Measurements from ENCODE around the gene NR2F6. TPM values are rescaled to one million over a fixed set of nuclear protein-coding genes. Genes with fewer than 3 reads are reported as not detected.
A peak's percentile ranks its signal among the peaks of the same experiment; 100 is the strongest.

Gene NR2F6
- total RNA-seq, 1 donor from 2014 or later: 70.9 TPM

- Mint-ChIP-seq H3K36me3 (no peaks in the 10 kb centered on the region), H3K4me3 (no peak overlapping the region), H3K27me3 (no peaks in the 10 kb centered on the region), H3K4me1 (ENCODE audit: unreplicated experiment) (no peaks in the 10 kb centered on the region), H3K27ac (no peak overlapping the region), H3K9me3 (no peaks in the 10 kb centered on the region)
- TF ChIP-seq CTCF (conservative IDR thresholded peaks at IDR 0.05): no peak
- DNase-seq (ENCODE audit: extremely low spot score, unreplicated experiment): no peak
These were observed 17.8 kb downstream of the NR2F6 start for GRCh38 chr19:17227798-17228367.

- Mint-ChIP-seq H3K36me3 (no peaks in the 10 kb centered on the region), H3K9me3 (no peaks in the 10 kb centered on the region), H3K4me3 (peak within 1 kb of the TSS; percentile 94), H3K4me1 (ENCODE audit: unreplicated experiment) (no peaks in the 10 kb centered on the region), H3K27ac (peak within 1 kb of the TSS; percentile 94), H3K27me3 (no peaks in the 10 kb centered on the region)
- TF ChIP-seq CTCF (conservative IDR thresholded peaks at IDR 0.05): no peak
- DNase-seq (ENCODE audit: extremely low spot score, unreplicated experiment): peak; percentile 96
These were observed 19.5 kb downstream of the NR2F6 start, which contains the start of gene OCEL1 for GRCh38 chr19:17226002-17226933. Gene OCEL1 (plus strand): TSS chr19:17226226. CDS start chr19:17226248, 22 bp downstream.

- DNase-seq (ENCODE audit: extremely low spot score, unreplicated experiment): no peak
- no peaks in the 10 kb centered on the region for H3K4me1 Mint-ChIP-seq (ENCODE audit: unreplicated experiment)
- H3K27me3 Mint-ChIP-seq: no peaks in the 10 kb centered on the region
- no peaks in the 10 kb centered on the region for H3K36me3 Mint-ChIP-seq
- H3K4me3 Mint-ChIP-seq: no peak overlapping the region
- TF ChIP-seq CTCF (conservative IDR thresholded peaks at IDR 0.05): no peak
- H3K9me3 Mint-ChIP-seq: no peaks in the 10 kb centered on the region
- H3K27ac Mint-ChIP-seq: no peak overlapping the region
These were observed 20.7 kb downstream of the NR2F6 start for GRCh38 chr19:17225053-17225452.

DNA sequence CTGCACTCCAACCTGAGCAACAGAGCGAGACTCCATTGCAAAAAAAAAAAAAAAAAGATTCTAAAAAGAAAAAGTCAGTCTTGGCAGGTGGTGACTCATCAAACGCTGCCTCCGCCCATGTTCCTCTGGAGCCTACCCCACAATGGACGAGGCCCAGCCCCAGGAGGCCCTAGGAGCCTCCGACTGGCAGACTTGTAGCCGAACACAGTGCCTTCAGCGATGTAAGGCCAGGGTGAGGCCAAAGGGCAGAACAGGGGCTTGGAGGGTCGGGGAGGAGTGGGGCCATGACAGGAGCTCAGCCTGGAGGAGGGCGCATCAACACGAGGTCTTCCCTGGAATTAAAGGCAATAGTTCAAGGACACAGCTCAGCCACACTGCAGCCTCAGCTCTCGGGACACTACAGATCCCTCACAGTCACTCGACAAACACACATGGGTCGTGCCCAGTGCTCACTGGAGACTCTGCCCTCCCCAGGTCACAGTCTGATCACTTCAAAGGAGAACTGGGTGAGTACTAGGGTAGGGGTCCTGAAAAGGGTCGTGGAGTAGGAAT is 25.4 kb downstream of the NR2F6 start:
- Mint-ChIP-seq H3K27ac (peak overlapping the region; percentile 50), H3K27me3 (no peaks in the 10 kb centered on the region), H3K9me3 (no peaks in the 10 kb centered on the region), H3K4me3 (no peak overlapping the region), H3K4me1 (ENCODE audit: unreplicated experiment) (peaks cover under 1% of the 10 kb centered on the region), H3K36me3 (peaks cover 3% of the 10 kb centered on the region)
- TF ChIP-seq CTCF (conservative IDR thresholded peaks at IDR 0.05): no peak
- DNase-seq (ENCODE audit: extremely low spot score, unreplicated experiment): no peak

GRCh38 chr19:17219286-17219685 is 26.4 kb downstream of the NR2F6 start:
- DNase-seq (ENCODE audit: extremely low spot score, unreplicated experiment): no peak
- H3K27me3 Mint-ChIP-seq: no peaks in the 10 kb centered on the region
- no peaks in the 10 kb centered on the region for H3K9me3 Mint-ChIP-seq
- no peak for TF ChIP-seq CTCF (conservative IDR thresholded peaks at IDR 0.05)
- no peak overlapping the region for H3K27ac Mint-ChIP-seq
- no peak overlapping the region for H3K4me3 Mint-ChIP-seq
- peaks cover 7% of the 10 kb centered on the region for H3K36me3 Mint-ChIP-seq
- peaks cover 8% of the 10 kb centered on the region for H3K4me1 Mint-ChIP-seq (ENCODE audit: unreplicated experiment)
